Cardiac ventricle fibroblast (primary cell): Measurements from ENCODE around the gene TERB2. TPM values are rescaled to one million over a fixed set of nuclear protein-coding genes. Genes with fewer than 3 reads are reported as not detected.

ENCODE experiments used
- total RNA-seq: library from RNA; depleted of rRNA; stranded (reverse); fragments of >200 nt; gene quantifications from 2 replicates; pipeline ENCODE4 v1.2.3, GENCODE V29; 2015

TERB2 gene
- total RNA-seq, result not detected in 2 replicates

GRCh38 chr15:44956388-44956787, at the start of gene TERB2:
TSS of gene TERB2 (plus strand) at chr15:44956687. CDS start at chr15:44956719, 32 bp downstream.

GRCh38 chr15:45022871-45023658, 66.6 kb downstream of the TERB2 start, which contains the start of gene SORD:
TSS of gene SORD (plus strand) at chr15:45023195. CDS start at chr15:45023284, 89 bp downstream.

Other genes starting within 250 kb of the TERB2 start
- gene PATL2, start 245.4 kb upstream of the TERB2 start, total RNA-seq, result 0.10 and 0.12 TPM in 2 replicates
- 3,479 and 3,733 TPM in 2 replicates for gene B2M, start 245.2 kb upstream of the TERB2 start, total RNA-seq
- 7.9 and 10.1 TPM in 2 replicates for gene TRIM69, start 220.2 kb upstream of the TERB2 start, total RNA-seq
- 9.6 and 11.3 TPM in 2 replicates for gene SORD, start 66.5 kb downstream of the TERB2 start, total RNA-seq
- not detected in 2 replicates for gene DUOX2, start 157.5 kb downstream of the TERB2 start, total RNA-seq
- not detected in 2 replicates for gene DUOXA2, start 157.6 kb downstream of the TERB2 start, total RNA-seq
- gene DUOXA1, start 173.2 kb downstream of the TERB2 start, total RNA-seq, result not detected in 2 replicates
- not detected in 2 replicates for gene DUOX1, start 173.3 kb downstream of the TERB2 start, total RNA-seq
- 2.9 and 3.5 TPM in 2 replicates for gene SHF, start 231.3 kb downstream of the TERB2 start, total RNA-seq